ENCODE measurements around the gene GALNT17.

The GALNT17 gene

DNA sequence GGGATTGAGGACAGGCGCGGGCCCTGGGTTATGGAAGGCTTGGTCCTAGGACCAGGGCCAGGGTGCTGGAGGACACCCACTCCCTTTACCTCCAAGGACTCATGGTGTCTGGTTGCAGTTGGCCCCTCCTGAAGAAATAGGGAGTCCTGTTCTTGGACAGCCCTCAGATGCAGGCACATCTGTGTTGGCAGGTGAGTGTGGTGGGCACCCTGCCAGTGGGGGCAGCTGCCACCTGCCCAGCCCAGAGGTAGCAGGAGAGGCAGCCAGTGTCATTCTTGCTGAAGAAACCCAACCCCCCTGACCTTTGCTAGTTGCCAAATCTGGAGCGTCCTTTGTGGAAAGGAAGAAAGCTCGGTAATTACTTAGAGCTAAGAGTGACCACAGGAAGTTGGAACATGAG, 8.3 kb downstream of the GALNT17 start:
- TF ChIP-seq, protein P1, sequence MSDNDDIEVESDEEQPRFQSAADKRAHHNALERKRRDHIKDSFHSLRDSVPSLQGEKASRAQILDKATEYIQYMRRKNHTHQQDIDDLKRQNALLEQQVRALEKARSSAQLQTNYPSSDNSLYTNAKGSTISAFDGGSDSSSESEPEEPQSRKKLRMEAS (IDR thresholded peaks at IDR 0.05): no peak
- no peak for TF ChIP-seq TCF12 (IDR thresholded peaks at IDR 0.05; ENCODE audit: low read depth)
- TF ChIP-seq, protein P2, sequence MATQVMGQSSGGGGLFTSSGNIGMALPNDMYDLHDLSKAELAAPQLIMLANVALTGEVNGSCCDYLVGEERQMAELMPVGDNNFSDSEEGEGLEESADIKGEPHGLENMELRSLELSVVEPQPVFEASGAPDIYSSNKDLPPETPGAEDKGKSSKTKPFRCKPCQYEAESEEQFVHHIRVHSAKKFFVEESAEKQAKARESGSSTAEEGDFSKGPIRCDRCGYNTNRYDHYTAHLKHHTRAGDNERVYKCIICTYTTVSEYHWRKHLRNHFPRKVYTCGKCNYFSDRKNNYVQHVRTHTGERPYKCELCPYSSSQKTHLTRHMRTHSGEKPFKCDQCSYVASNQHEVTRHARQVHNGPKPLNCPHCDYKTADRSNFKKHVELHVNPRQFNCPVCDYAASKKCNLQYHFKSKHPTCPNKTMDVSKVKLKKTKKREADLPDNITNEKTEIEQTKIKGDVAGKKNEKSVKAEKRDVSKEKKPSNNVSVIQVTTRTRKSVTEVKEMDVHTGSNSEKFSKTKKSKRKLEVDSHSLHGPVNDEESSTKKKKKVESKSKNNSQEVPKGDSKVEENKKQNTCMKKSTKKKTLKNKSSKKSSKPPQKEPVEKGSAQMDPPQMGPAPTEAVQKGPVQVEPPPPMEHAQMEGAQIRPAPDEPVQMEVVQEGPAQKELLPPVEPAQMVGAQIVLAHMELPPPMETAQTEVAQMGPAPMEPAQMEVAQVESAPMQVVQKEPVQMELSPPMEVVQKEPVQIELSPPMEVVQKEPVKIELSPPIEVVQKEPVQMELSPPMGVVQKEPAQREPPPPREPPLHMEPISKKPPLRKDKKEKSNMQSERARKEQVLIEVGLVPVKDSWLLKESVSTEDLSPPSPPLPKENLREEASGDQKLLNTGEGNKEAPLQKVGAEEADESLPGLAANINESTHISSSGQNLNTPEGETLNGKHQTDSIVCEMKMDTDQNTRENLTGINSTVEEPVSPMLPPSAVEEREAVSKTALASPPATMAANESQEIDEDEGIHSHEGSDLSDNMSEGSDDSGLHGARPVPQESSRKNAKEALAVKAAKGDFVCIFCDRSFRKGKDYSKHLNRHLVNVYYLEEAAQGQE (IDR thresholded peaks at IDR 0.05; ENCODE audit: low read depth): no peak
- TF ChIP-seq, protein P3, sequence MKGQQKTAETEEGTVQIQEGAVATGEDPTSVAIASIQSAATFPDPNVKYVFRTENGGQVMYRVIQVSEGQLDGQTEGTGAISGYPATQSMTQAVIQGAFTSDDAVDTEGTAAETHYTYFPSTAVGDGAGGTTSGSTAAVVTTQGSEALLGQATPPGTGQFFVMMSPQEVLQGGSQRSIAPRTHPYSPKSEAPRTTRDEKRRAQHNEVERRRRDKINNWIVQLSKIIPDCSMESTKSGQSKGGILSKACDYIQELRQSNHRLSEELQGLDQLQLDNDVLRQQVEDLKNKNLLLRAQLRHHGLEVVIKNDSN (IDR thresholded peaks at IDR 0.05): no peak
- TF ChIP-seq CREB1 (IDR thresholded peaks at IDR 0.05; ENCODE audit: low read depth): no peak

DNA sequence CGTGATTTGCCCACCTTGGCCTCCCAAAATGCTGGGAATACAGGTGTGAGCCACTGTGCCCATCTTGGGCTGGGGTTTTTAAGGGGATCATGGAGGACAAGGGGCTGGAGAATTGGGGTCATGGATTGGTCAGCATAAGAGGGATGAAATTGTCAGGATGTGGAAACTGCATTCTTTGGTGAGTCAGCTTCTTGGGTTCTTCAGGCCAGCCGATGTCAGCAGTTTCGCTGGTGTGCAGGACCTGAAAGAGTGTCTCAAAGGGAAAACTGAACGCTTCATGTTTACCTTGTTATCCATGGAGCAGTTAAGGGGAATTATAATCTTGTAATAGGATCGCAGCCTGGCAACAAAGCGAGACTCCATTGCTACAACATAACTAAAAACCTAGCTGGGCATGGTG, 13.0 kb downstream of the GALNT17 start:
- TF ChIP-seq EP300 (IDR thresholded peaks at IDR 0.05; ENCODE audit: borderline replicate concordance) (no peak), EGR1 (IDR thresholded peaks at IDR 0.05) (no peak), ZBTB7A (IDR thresholded peaks at IDR 0.05; ENCODE audit: low read depth) (no peak), NFIC (IDR thresholded peaks at IDR 0.05) (no peak), YY1 (IDR thresholded peaks at IDR 0.05; ENCODE audit: low read depth) (no peak), FOXM1 (IDR thresholded peaks at IDR 0.05; ENCODE audit: borderline replicate concordance, low read depth) (no peak), RAD21 (IDR thresholded peaks at IDR 0.05; ENCODE audit: low read depth) (no peak), CEBPB (IDR thresholded peaks at IDR 0.05) (no peak), TCF12 (IDR thresholded peaks at IDR 0.05; ENCODE audit: low read depth) (no peak), TEAD4 (IDR thresholded peaks at IDR 0.05) (no peak), TAF1 (IDR thresholded peaks at IDR 0.05; ENCODE audit: low read depth) (no peak), CREB1 (IDR thresholded peaks at IDR 0.05; ENCODE audit: low read depth) (no peak)
- TF ChIP-seq, protein P2 (IDR thresholded peaks at IDR 0.05; ENCODE audit: low read depth): no peak
- TF ChIP-seq, protein P3 (IDR thresholded peaks at IDR 0.05): no peak
- TF ChIP-seq, protein P1 (IDR thresholded peaks at IDR 0.05): no peak

DNA sequence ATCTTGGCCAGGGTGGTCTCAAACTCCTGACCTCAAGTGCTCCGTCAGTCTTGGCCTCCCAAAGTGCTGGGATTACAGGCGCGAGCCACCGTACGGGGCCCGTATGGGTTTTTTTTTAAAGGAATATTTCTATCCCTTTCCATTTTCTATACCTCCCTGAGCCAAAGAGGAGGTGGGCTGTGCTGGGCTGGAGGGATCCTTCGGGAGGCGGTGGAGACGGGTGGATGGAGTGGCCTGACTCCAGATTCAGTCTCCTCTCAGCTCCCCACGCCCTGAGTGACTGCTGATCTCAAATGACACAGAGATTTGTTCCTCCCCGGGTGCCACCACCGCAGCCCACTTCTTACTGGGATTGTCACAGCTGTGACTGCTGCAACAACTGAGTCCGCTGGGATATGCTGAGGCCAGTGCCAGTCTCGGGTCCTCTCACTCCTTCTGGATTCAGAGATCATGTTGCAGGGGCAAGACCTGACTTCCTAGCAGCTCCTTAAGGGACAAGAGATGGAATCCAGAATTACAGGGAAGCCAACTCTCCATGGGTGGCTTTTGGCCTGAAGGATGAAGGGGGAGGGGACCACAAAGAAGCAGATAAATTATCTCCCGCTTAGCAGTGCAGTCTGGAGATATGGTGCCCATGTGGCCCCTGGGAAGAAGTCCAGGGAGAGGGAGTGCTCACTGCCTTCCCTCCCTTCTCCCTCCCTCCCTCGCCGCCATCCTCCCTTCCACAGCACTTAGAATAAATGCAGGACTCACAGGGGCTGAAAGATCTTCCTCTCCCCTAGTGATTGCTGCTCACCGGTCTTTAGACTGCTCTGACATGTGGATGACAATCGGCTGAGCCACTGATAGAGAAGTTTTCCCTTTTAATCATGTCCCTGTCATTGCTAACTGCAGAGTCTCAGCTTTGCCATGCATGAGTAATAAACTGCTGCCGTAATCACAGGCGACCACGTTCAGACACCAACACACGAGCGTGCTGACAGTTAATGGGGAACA, 14.3 kb downstream of the GALNT17 start:
- TF ChIP-seq CREB1 (IDR thresholded peaks at IDR 0.05; ENCODE audit: low read depth): no peak
- TF ChIP-seq, protein P2 (IDR thresholded peaks at IDR 0.05; ENCODE audit: low read depth): no peak
- TF ChIP-seq EGR1 (IDR thresholded peaks at IDR 0.05): no peak
- no peak for TF ChIP-seq TEAD4 (IDR thresholded peaks at IDR 0.05)
- no peak for TF ChIP-seq YY1 (IDR thresholded peaks at IDR 0.05; ENCODE audit: low read depth)
- TF ChIP-seq TCF12 (IDR thresholded peaks at IDR 0.05; ENCODE audit: low read depth): no peak
- no peak for TF ChIP-seq FOXM1 (IDR thresholded peaks at IDR 0.05; ENCODE audit: borderline replicate concordance, low read depth)
- TF ChIP-seq ZBTB7A (IDR thresholded peaks at IDR 0.05; ENCODE audit: low read depth): no peak
- TF ChIP-seq TAF1 (IDR thresholded peaks at IDR 0.05; ENCODE audit: low read depth): no peak
- TF ChIP-seq, protein P3 (IDR thresholded peaks at IDR 0.05): no peak
- TF ChIP-seq RAD21 (IDR thresholded peaks at IDR 0.05; ENCODE audit: low read depth): no peak
- no peak for TF ChIP-seq EP300 (IDR thresholded peaks at IDR 0.05; ENCODE audit: borderline replicate concordance)
- TF ChIP-seq CEBPB (IDR thresholded peaks at IDR 0.05): no peak
- no peak for TF ChIP-seq NFIC (IDR thresholded peaks at IDR 0.05)
- TF ChIP-seq, protein P1 (IDR thresholded peaks at IDR 0.05): no peak
